Measurements from ENCODE around the gene TMCC3.

DNA sequence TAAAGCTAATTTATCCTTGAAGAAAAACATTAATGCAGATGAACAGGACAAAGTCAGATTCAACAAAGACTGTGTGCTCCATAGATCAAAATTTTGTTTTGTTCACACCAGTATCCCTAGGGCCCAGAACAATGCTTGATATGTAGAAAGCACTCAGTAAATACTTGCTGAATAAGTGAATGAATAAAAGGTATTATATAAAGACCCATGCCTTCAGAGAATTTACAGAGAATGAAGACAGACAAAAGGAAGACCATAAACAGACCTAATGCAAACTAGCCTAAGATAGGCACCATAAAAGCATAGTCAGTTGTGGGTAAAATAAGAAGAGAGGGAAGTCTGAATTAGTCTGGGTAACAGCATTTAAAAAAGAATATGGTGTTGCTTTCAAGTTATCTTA, 47.3 kb upstream of the TMCC3 start:
- TF ChIP-seq, protein P1, sequence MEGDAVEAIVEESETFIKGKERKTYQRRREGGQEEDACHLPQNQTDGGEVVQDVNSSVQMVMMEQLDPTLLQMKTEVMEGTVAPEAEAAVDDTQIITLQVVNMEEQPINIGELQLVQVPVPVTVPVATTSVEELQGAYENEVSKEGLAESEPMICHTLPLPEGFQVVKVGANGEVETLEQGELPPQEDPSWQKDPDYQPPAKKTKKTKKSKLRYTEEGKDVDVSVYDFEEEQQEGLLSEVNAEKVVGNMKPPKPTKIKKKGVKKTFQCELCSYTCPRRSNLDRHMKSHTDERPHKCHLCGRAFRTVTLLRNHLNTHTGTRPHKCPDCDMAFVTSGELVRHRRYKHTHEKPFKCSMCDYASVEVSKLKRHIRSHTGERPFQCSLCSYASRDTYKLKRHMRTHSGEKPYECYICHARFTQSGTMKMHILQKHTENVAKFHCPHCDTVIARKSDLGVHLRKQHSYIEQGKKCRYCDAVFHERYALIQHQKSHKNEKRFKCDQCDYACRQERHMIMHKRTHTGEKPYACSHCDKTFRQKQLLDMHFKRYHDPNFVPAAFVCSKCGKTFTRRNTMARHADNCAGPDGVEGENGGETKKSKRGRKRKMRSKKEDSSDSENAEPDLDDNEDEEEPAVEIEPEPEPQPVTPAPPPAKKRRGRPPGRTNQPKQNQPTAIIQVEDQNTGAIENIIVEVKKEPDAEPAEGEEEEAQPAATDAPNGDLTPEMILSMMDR (conservative IDR thresholded peaks at IDR 0.05; ENCODE audit: low read depth, low read length): no peak
- TF ChIP-seq EZH2 (IDR thresholded peaks at IDR 0.05; ENCODE audit: borderline replicate concordance, low read depth, low read length, poor library complexity, severe bottlenecking): no peak
